Measurements from ENCODE around the gene ATIC.

Gene ATIC

GRCh38 chr2:215376103-215376780 lies 64.4 kb downstream of the ATIC start:
- DNase-seq (ENCODE audit: low read depth in 3 of 3), result no peak

GRCh38 chr2:215377283-215377682 lies 65.4 kb downstream of the ATIC start:
- DNase-seq (ENCODE audit: low read depth in 3 of 3), result no peak

DNA sequence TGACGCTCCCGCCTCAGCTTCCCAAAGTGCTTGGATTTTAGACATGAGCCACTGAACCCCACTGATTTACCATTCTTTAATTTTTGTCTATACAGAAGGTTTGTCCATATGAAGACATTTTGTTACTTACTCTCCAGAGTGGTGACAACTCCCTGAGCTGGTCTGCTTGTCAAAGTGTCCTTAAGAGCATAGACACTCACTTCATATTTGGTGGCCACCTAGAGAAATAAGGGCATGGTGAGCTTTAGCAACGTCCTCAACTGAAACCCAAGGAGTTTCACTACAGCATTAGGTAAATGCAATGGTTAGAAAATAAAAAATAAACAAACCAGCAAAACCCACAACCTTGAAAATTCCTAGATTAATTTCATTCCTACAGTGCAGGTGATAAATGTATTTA lies 66.2 kb downstream of the ATIC start:
- no peak for DNase-seq (ENCODE audit: low read depth in 3 of 3)

DNA sequence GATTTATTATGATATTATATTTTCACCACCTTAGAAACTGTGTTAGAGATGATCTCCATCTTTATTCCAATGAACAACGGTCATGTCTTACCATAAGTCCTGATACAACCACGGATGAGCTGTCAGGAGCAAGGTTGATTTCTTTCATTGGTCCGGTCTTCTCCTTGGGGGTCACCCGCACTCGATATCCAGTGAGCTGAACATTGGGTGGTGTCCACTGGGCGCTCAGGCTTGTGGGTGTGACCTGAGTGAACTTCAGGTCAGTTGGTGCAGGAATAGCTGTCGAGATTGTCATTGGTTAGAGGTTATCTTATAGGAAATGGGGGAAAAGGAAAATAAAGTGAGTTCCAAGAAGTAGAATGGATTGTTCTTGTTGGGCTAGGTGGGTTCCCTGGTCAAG lies 67.2 kb downstream of the ATIC start:
- DNase-seq (ENCODE audit: low read depth in 3 of 3), result no peak

DNA sequence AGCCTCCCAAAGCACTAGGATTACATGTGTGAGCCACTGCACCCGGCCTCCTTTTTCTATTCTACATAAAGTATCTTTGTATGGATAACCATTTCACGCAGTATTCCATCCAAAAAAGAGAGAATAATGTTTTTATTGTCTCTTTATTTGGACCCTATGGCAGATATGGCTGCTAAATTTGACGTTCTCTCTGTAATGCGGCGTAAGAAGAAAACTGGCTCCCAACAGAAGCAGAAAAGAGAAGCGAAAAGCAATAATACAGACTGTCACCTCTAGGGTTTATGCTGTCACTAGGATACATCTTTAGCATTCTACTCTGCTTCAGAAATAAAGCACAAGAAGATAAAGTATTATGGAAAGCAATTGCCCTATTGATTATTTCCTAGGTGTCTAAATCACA lies 68.1 kb downstream of the ATIC start:
- DNase-seq (ENCODE audit: low read depth in 3 of 3), result no peak

GRCh38 chr2:215380699-215381098 lies 68.8 kb downstream of the ATIC start:
- DNase-seq (ENCODE audit: low read depth in 3 of 3), result no peak

DNA sequence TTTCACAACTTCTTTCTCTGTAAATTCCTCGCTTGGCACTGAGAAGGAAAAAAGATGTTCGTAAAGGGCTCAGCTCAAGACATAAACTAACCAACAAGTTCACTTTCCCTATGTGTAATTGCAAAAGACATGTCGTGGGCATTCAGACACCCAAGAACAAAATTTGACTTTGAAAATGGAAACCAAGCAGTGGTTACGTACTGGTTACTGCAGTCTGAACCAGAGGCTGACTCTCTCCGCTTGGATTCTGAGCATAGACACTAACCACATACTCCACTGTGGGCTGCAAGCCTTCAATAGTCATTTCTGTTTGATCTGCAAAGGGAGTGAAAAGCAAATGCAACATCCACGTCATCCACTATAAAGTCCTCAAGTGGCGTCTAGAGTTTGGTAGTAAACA lies 70.2 kb downstream of the ATIC start:
- DNase-seq (ENCODE audit: low read depth in 3 of 3), result no peak

DNA sequence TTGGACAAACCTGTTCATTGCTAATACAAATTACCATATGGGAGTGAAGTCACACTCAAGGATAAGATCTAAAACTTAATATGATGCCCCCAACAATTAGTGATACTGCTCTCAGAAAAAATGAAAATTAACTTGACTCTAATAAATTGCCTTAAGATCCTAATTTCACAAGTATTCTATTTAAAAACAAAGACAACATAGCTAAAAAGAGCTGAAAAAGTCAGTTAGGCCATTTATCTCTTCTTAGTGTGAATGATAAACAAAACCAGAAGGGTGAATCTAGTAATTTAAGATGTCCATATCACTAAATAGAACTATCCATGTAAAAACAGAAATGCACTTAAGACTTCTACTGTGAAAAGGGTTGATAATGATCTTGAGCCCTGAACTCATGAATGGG lies 70.6 kb downstream of the ATIC start:
- no peak for DNase-seq (ENCODE audit: low read depth in 3 of 3)

DNA sequence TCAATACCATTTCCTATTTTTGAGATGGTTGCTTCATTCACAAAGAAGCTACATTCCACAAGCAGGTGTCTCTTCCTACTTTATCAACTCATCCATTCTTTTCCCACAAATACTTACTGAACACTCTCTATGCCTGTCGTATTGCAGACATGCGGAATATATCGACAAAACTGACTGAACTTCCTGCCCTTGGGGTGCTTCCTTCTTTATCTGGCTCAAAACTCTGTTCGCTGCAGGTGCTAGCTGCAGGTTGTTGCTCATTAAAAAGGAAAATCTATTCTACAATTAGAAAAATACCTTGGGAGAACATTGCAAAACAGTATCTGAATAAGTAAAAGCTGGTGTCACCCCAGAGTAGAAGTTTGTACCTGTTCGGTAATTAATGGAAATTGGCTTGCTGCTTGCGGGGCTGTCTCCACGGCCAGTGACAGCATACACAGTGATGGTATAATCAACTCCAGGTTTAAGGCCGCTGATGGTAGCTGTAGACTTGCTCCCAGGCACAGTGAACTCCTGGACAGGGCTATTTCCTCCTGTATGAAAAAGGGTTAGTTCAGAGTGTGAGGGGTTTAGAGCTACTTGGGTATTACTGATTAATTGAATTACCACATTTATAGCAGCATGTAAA lies 71.9 kb downstream of the ATIC start:
- DNase-seq (ENCODE audit: low read depth in 3 of 3), result no peak

- DNase-seq (ENCODE audit: low read depth in 3 of 3), result no peak
Observed at GRCh38 chr2:215384710-215385109, 72.9 kb downstream of the ATIC start.

DNA sequence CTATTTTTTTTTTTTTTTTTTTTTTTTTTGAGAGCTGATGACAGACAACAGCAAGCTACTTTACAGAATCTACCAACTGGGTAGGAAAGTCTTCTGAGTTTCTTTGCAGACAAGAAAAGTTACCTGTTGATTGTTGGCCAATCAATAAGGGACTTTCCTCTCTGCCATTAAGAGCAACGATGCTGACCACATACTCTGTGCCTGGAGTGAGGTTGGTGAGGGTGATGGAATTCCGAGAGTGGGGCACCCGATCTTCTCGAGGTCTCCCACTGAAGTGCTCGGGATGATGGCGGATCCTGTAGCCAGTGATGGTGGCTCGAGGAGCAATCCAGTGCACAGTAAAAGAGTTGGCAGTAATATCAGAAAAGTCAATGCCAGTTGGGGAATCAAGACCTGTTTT lies 74.7 kb downstream of the ATIC start:
- DNase-seq (ENCODE audit: low read depth in 3 of 3), result no peak

GRCh38 chr2:215388002-215388728 lies 76.3 kb downstream of the ATIC start:
- no peak for DNase-seq (ENCODE audit: low read depth in 3 of 3)

- no peak for DNase-seq (ENCODE audit: low read depth in 3 of 3)
Observed at GRCh38 chr2:215390550-215390913, 78.7 kb downstream of the ATIC start.

DNA sequence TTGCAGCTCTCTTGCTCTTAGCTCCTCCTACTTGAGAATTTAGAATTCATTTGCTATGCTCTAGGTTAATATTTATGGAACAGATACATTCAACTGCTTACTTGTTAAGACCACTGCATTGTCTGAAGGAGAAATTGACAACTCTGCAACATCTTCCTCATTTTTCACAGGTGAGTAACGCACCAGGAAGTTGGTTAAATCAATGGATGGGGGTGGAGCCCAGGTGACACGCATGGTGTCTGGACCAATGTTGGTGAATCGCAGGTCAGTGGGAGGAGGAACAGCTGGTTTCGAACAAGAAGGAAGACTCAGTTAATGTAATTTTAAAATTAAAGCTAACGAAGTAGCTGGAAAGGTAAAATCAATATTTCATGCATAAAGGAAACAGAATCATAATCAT lies 79.7 kb downstream of the ATIC start:
- DNase-seq (ENCODE audit: low read depth in 3 of 3), result no peak

DNA sequence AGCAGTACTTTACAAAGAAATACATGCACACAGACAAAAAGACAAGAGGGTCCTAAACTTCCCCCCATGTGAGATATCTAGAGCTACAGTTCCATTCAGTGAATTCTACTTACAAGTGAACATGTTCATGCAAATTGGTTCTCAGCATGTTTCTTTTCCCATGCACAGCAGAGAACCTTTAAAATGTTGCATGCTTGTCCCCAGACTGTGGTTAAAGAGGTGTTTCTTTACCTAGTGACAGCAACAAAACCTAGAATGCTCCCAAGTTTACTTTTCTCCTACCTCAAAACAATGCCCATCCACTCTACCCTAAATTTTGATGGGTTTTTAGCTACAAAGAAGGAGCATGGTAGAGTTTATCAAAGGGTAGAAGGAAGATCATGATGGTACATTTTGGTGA lies 80.3 kb downstream of the ATIC start:
- DNase-seq (ENCODE audit: low read depth in 3 of 3), result no peak

DNA sequence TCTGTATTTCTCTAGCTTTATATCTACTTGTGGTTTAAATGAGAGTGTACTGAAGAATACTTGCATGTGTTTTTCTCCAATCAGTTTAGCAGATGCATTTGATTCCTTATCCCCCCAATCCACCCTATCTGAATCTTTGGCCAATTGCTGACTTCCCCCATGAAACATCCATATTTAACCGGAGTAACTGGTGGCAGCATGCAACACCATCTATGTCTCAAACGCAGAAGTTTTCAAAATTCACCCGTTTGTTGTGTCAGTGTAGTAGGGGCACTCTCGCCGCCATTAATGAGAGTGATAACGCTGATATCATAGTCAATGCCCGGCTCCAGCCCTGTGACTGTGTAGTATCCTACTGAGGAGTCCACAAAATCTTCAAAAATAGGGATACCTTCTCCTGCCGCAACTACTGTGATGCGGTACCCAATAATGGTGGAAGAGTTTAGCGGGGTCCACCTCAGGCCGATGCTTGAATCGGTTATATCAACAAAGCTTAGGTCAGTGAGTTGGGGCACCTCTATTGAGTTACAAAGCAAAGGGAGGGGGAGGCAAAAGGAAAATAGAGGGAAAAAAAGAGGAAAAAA lies 80.9 kb downstream of the ATIC start:
- DNase-seq (ENCODE audit: low read depth in 3 of 3), result no peak

- no peak for DNase-seq (ENCODE audit: low read depth in 3 of 3)
Observed at GRCh38 chr2:215394102-215394805, 82.4 kb downstream of the ATIC start.

DNA sequence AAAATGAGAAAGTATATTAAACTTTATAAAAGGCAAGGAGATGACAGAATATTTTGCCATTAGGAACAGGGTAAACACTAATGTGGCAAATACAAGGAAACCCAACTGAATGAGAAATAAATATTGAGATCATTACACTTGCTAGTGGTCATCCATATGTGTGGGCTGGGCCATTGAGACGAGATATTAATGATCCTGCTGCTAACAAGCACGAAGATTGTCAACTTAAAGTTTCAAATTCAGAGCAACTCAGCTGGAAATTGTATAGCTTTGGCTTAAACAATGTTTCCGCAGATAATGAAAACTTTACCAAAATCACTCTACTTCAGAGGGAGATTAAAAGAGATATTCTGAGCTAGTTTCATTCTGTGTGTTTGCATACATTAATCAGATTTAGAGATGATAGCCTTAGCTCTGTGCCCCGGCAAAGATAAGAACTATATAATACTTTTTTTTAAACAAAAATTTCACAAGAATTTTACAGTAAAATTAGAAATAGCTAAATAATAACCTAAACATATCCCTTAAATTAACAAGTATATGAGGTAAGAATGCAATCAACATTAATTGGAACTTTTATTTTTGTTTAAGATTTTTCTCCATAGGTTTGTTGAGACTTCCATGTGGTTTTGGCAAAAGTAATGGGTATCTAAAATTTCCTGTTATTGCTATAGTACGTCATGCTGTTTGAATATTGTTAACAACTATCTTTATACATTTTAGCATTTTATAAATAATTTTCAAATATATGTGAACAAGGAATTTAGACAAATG lies 84.0 kb downstream of the ATIC start:
- DNase-seq (ENCODE audit: low read depth in 3 of 3), result no peak

- DNase-seq (ENCODE audit: low read depth in 3 of 3), result no peak
Observed at GRCh38 chr2:215396595-215397313, 84.9 kb downstream of the ATIC start.

DNA sequence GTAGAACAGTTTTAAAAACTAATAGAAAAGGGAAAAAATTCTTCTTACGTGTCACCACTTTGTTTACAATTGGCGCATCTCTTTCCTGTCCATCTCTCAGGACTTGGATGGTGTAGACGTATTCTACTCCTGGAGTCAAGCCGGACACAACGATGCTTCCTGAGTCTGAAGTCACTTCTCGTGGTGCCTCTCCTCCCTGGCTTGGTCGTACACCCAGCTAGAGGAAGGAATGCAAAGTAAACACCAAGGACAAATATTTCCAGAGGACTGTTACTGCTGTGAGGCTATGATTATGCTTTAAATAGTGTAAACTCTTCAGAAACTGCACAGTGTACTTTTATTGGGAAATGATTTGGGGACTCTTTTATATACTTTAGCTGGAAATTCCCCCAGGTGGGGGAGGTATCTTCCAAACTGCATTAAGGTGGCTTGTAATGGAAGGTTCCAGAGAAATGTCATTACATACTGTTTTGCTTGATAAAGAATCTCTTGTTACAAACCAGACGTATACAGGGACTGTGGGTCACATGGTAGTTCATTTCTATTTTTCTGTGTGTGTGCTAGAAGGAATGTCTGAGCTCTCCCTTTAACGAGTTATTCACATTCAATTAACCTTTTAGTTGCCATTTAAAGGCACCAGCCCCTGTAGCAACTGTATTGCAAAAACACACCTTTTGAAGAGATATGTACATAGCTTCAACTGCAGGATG lies 85.9 kb downstream of the ATIC start:
- no peak for DNase-seq (ENCODE audit: low read depth in 3 of 3)

All from stimulated activated CD4-positive, alpha-beta T cell treated with anti-CD3 and anti-CD28 coated beads, TNF-alpha, amount 100 ng/mL, for 4 hours (primary cell).